ENCODE results near the gene ANKMY1.
"Not testable (repeated sequence)": the region's sequence is repeated elsewhere in the genome, so short reads cannot be mapped to it uniquely, and the experiment has no call there.

Gene ANKMY1

DNA sequence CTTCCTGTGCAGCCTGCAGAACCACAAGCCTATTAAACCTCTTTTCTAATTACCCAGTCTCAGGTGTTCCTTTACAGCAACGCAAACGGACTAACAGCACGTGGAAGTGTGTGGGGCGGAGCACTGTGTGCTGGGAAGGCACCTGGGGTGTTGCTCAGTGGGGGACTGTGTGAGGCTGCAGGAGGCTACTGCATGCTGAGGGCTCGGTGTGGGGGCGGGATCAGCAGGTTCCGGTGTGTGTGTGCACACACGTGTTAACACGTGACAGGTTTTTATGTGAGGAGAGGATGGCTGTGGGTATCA, 58.9 kb downstream of the ANKMY1 start:
- H3K4me3 ChIP-seq (ENCODE audit: low read depth, low read length) = no peak overlapping the region
- TF ChIP-seq MYC (IDR thresholded peaks at IDR 0.05; ENCODE audit: low read depth, low read length) (no peak), POLR2A (IDR thresholded peaks at IDR 0.05; ENCODE audit: extremely low read depth, insufficient read length) (no peak)
- DNase-seq (ENCODE audit: low read depth) = no peak

DNA sequence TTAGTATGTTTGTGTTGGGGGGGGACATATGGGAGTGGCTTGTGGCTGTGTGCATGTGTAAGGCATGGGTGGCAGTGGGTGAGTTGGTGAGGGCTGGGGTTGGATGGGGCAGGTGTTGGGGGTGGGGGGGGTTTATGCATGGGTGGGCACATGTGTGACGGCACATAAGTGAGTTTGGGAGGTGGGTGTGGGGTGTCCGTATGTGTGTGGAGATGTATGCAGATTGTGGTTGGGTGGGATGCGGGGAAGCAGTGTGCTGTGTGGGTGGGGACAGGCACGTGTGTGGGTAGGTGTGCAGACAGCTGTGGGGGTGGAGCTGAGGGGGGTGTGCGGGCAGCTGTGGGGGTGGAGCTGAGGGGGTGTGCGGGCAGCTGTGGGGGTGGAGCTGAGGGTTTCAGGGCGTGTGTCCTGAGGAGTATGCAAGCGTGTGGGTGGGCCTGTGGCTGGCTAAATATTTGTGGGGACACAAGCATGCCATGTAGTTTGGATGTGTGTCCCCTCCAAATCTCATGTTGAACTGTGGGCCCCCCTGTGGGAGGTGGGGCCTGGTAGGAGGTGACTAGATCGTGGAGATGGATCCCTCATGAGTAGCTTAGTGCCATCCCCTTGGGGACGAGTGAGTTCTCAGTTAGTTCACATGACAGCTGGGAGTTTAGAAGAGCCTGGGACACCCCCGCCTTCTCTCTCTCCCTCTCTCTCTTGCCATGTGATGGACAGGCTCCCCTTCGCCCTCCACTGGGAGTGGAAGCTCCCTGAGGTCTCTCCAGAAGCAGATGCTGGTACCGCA, 59.4 kb downstream of the ANKMY1 start:
- no peak for DNase-seq (ENCODE audit: low read depth)
- H3K4me3 ChIP-seq (ENCODE audit: low read depth, low read length) = no peak overlapping the region
- TF ChIP-seq, protein P1, sequence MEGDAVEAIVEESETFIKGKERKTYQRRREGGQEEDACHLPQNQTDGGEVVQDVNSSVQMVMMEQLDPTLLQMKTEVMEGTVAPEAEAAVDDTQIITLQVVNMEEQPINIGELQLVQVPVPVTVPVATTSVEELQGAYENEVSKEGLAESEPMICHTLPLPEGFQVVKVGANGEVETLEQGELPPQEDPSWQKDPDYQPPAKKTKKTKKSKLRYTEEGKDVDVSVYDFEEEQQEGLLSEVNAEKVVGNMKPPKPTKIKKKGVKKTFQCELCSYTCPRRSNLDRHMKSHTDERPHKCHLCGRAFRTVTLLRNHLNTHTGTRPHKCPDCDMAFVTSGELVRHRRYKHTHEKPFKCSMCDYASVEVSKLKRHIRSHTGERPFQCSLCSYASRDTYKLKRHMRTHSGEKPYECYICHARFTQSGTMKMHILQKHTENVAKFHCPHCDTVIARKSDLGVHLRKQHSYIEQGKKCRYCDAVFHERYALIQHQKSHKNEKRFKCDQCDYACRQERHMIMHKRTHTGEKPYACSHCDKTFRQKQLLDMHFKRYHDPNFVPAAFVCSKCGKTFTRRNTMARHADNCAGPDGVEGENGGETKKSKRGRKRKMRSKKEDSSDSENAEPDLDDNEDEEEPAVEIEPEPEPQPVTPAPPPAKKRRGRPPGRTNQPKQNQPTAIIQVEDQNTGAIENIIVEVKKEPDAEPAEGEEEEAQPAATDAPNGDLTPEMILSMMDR (IDR thresholded peaks at IDR 0.05; ENCODE audit: low read depth, low read length) = no peak
- TF ChIP-seq, protein P2, sequence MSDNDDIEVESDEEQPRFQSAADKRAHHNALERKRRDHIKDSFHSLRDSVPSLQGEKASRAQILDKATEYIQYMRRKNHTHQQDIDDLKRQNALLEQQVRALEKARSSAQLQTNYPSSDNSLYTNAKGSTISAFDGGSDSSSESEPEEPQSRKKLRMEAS (IDR thresholded peaks at IDR 0.05; ENCODE audit: low read depth, low read length) = no peak
- TF ChIP-seq MYC (IDR thresholded peaks at IDR 0.05; ENCODE audit: low read depth, low read length) = no peak
- TF ChIP-seq POLR2A (IDR thresholded peaks at IDR 0.05; ENCODE audit: extremely low read depth, insufficient read length) = no peak

DNA sequence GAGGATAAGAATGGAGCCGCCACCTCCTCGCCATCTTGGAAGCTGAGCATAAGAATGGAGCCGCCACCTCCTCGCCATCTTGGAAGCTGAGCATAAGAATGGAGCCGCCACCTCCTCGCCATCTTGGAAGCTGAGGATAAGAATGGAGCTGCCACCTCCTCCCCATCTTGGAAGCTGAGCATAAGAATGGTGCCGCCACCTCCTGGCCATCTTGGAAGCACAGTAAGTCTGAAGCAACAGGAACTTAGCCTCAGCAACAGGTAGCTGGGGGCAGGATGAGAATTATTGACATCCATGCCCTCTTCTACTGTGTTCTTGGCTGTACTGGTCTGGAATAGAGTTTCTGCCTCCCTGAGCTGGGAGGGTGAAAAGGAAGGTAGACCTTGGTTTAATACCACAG, 60.7 kb downstream of the ANKMY1 start:
- H3K4me3 ChIP-seq (ENCODE audit: low read depth, low read length) = not testable (repeated sequence)
- DNase-seq (ENCODE audit: low read depth) = peak; percentile 45
- TF ChIP-seq, protein P1 (IDR thresholded peaks at IDR 0.05; ENCODE audit: low read depth, low read length) = peak; percentile 15

DNA sequence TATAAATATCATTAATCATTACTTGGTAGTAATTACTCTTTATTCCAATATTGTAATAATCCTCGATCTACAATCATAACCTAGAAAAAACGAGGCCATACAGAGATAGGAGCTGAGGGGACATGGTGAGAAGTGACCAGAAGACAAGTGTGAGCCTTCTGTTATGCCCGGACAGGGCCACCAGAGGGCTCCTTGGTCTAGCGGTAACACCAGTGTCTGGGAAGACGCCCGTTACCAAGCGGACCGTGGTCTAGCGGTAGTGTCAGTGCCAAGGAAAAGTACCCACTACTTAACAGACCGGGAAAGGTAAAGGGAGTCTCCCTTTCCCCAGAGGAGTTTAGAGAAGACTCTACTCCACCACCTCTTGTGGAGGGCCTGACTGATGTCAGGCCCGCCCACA, 62.8 kb downstream of the ANKMY1 start:
- DNase-seq (ENCODE audit: low read depth); H3K4me3 ChIP-seq (ENCODE audit: low read depth, low read length): not testable (repeated sequence)
- TF ChIP-seq, protein P1 (IDR thresholded peaks at IDR 0.05; ENCODE audit: low read depth, low read length) = peak; percentile 35

DNA sequence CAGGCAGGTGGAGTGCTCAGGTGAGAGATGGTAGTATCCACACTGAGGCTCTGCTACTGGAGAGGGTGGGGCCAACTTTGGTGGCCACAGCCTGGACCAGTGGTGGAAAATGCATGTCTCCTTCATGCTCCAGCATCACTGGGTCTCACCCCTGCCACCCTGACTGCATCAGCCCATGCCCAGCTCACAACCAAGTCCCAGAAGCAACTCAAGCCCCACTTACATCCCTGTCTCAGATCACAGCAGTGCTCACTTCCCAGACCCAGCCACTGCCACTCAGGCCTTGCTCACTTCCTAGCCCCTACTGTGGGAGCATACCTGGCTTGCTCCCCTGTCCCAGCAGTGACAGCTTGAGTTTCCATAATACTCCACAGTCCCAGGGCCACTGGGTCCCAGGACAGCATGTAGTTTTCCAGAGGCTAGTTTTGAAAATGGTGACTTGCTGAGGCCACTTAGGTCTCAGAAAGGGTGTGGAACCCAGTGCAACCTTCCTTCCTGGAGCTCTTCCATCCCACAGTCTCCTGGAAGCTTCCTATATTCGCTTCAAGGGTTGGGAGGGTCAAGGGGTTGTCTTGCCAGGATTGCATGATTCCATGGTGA, 63.5 kb downstream of the ANKMY1 start:
- TF ChIP-seq POLR2A (IDR thresholded peaks at IDR 0.05; ENCODE audit: extremely low read depth, insufficient read length) = no peak
- TF ChIP-seq, protein P2 (IDR thresholded peaks at IDR 0.05; ENCODE audit: low read depth, low read length) = no peak
- no peak for TF ChIP-seq MYC (IDR thresholded peaks at IDR 0.05; ENCODE audit: low read depth, low read length)
- TF ChIP-seq, protein P1 (IDR thresholded peaks at IDR 0.05; ENCODE audit: low read depth, low read length) = no peak
- H3K4me3 ChIP-seq (ENCODE audit: low read depth, low read length) = no peak overlapping the region
- no peak for DNase-seq (ENCODE audit: low read depth)

DNA sequence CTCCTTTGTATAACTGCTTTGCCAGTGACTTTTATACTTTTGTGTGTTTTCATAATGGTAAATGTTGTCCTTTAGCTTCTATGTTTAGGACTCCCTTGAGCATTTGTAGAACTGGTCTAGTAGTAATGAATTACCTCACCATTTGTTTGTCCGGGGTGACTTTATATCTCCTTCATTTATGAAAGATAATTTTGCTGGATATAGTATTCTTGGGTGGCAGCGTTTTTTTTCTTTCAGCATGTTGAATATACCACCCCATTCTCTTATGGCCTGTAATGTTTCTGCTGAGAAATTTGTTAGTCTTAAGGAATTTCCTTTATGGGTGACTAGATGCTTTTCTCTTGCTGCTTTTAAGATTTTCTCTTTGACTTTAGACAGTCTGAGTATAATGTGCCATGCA, 66.3 kb downstream of the ANKMY1 start:
- DNase-seq (ENCODE audit: low read depth) = no peak
- TF ChIP-seq POLR2A (IDR thresholded peaks at IDR 0.05; ENCODE audit: extremely low read depth, insufficient read length) (no peak), MYC (IDR thresholded peaks at IDR 0.05; ENCODE audit: low read depth, low read length) (no peak)
- TF ChIP-seq, protein P2 (IDR thresholded peaks at IDR 0.05; ENCODE audit: low read depth, low read length) = no peak
- TF ChIP-seq, protein P1 (IDR thresholded peaks at IDR 0.05; ENCODE audit: low read depth, low read length) = no peak
- H3K4me3 ChIP-seq (ENCODE audit: low read depth, low read length) = no peak overlapping the region

Data from NB4 (cell line).